Neural crest cell (in vitro differentiated cells): Measurements from ENCODE around the gene PRICKLE4. TPM values are rescaled to one million over a fixed set of nuclear protein-coding genes. Genes with fewer than 3 reads are reported as not detected.

Experiments used
- DNase-seq: peaks from one replicate; pipeline ENCODE4 v3.0.0; 2021; ENCODE audit warnings: low read depth, mixed read lengths, low spot score
- H3K27ac Mint-ChIP-seq: one replicate; pipeline ENCODE4 v1.8.0; 2021; ENCODE audit warnings: mild to moderate bottlenecking, mixed read lengths; ENCODE audit not compliant: unreplicated experiment
- H3K27me3 Mint-ChIP-seq: 2 replicates; pipeline ENCODE4 v1.8.0; 2021; ENCODE audit warnings: low read depth, mild to moderate bottlenecking, mixed read lengths
- H3K36me3 Mint-ChIP-seq: 2 replicates; pipeline ENCODE4 v1.8.0; 2021; ENCODE audit warnings: low read depth, mild to moderate bottlenecking, mixed read lengths
- H3K4me1 Mint-ChIP-seq: 2 replicates; pipeline ENCODE4 v1.8.0; 2021; ENCODE audit warnings: mixed read lengths
- H3K4me3 Mint-ChIP-seq: one replicate; pipeline ENCODE4 v1.8.0; 2021; ENCODE audit warnings: mild to moderate bottlenecking, mixed read lengths
- H3K9me3 Mint-ChIP-seq: 2 replicates; pipeline ENCODE4 v1.8.0; 2021; ENCODE audit warnings: mixed read lengths
- total RNA-seq: library from RNA; stranded (reverse); gene quantifications from 2 replicates; pipeline ENCODE4 v1.2.1, GENCODE V29; 2021
- TF ChIP-seq, protein P1 (sequence below): fragments of 200-600 bp; sonication (generic); conservative IDR thresholded peaks from 2 replicates; pipeline ENCODE4 v1.5.0; 2021; ENCODE audit warnings: antibody characterized with exemption, mild to moderate bottlenecking

PRICKLE4 gene
- total RNA-seq, 1 donor from 2014 or later: 4.1 TPM

- H3K27ac Mint-ChIP-seq: no peak overlapping the region
- DNase-seq: peak; percentile 39
- peak overlapping the region; percentile 91 for H3K4me3 Mint-ChIP-seq
- no peaks in the 10 kb centered on the region for H3K36me3 Mint-ChIP-seq
- TF ChIP-seq, protein P1, sequence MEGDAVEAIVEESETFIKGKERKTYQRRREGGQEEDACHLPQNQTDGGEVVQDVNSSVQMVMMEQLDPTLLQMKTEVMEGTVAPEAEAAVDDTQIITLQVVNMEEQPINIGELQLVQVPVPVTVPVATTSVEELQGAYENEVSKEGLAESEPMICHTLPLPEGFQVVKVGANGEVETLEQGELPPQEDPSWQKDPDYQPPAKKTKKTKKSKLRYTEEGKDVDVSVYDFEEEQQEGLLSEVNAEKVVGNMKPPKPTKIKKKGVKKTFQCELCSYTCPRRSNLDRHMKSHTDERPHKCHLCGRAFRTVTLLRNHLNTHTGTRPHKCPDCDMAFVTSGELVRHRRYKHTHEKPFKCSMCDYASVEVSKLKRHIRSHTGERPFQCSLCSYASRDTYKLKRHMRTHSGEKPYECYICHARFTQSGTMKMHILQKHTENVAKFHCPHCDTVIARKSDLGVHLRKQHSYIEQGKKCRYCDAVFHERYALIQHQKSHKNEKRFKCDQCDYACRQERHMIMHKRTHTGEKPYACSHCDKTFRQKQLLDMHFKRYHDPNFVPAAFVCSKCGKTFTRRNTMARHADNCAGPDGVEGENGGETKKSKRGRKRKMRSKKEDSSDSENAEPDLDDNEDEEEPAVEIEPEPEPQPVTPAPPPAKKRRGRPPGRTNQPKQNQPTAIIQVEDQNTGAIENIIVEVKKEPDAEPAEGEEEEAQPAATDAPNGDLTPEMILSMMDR: no peak
- H3K27me3 Mint-ChIP-seq: peaks cover 39% of the 10 kb centered on the region
- peaks cover 10% of the 10 kb centered on the region for H3K4me1 Mint-ChIP-seq
- H3K9me3 Mint-ChIP-seq: no peaks in the 10 kb centered on the region
These were observed 46.6 kb upstream of the PRICKLE4 start for GRCh38 chr6:41733707-41734665.

GRCh38 chr6:41734666-41735426 lies 45.7 kb upstream of the PRICKLE4 start:
- Mint-ChIP-seq H3K36me3 (no peaks in the 10 kb centered on the region), H3K4me3 (peak overlapping the region; percentile 62), H3K27me3 (peaks cover 39% of the 10 kb centered on the region), H3K27ac (no peak overlapping the region), H3K9me3 (no peaks in the 10 kb centered on the region), H3K4me1 (peaks cover 14% of the 10 kb centered on the region)
- TF ChIP-seq, protein P1: no peak
- DNase-seq: peak; percentile 22

DNA sequence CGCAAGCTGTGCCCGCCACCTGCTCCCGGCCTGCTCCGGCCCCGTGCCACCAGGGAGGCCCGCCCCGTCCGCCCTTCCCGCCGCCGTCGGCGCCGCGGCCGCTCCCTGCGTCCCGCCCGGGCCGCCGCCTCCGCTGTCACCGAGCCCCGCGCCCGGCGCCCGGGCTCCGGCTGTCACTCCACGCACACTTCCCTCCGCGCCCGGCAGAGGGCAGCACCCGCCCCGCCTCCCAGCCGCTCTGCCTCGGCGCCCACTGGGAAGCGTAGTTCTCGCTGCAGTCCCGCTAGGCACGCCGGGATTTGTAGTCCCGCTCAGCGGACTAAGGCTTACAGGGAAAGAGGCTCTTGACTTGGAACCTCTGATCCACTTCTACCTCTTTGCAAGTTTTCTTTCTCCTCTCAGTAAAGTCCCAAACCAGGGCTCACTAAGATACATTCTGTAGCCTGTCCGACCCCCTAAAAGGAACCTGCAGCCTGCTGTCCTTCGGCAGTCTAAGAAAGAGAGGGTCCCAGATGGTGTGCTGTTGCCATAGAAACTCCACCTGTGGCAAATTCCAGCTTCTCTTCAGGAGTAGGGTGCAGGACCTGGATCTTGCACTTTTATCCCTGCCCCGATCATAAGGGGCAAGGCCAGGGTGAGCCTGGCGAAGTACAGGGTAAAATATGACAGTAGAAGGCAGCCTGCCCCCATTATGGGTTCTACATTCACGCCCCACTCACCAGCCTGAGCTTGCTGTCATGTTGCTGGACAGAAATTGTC lies 45.0 kb upstream of the PRICKLE4 start, which contains the start of gene TFEB:
Gene TFEB (minus strand): TSS at position 182 of the 759 bp plus-strand sequence. CDS start 44,395 bp downstream, outside the sequence.
- TF ChIP-seq, protein P1: peak; percentile 96
- H3K27ac Mint-ChIP-seq: no peak within 1 kb of the TSS
- no peaks in the 10 kb centered on the region for H3K9me3 Mint-ChIP-seq

DNA sequence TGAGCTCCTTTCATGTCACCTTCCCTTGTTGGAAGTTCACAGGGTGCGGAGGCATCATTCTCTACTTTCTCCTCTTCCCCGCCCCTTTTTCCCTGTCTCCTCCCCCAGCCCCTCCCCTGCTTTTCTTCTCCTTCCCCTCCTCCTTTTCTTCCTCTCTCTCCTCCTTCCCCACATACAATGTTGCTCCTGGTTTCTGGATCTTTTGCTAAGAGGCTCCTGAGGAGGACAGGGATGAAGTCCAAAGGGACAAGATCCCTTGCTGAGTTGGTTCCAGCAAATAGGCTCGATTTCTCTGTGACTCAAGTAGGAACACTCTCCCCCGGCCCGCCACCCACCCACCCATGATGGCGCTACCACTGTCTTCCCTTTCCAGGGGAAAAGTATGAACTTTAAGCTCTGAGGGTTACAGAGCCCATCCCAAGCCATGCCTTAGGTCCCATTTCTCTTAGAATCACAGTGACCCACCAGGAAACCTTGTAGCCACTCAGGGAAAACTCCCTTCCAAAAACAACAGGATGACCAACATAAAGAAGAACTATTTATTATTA lies 44.3 kb upstream of the PRICKLE4 start:
- Mint-ChIP-seq H3K27me3 (peaks cover 26% of the 10 kb centered on the region), H3K36me3 (no peaks in the 10 kb centered on the region), H3K4me3 (peak overlapping the region; percentile 80), H3K27ac (no peak overlapping the region), H3K4me1 (peaks cover 14% of the 10 kb centered on the region), H3K9me3 (no peaks in the 10 kb centered on the region)
- TF ChIP-seq, protein P1: no peak
- DNase-seq: no peak

More for the DNA sequence above, 45.0 kb upstream of the PRICKLE4 start, which contains the start of gene TFEB:
- no peaks in the 10 kb centered on the region for H3K36me3 Mint-ChIP-seq
- peak; percentile 95 for DNase-seq
- H3K27me3 Mint-ChIP-seq: peaks cover 32% of the 10 kb centered on the region
- H3K4me3 Mint-ChIP-seq: peak within 1 kb of the TSS; percentile 80
- H3K4me1 Mint-ChIP-seq: peaks cover 14% of the 10 kb centered on the region
